ENCODE data around the gene GGNBP2.
A peak's percentile ranks its signal among the peaks of the same experiment; 100 is the strongest.
"Not testable (repeated sequence)": the region's sequence is repeated elsewhere in the genome, so short reads cannot be mapped to it uniquely, and the experiment has no call there.

The GGNBP2 gene

DNA sequence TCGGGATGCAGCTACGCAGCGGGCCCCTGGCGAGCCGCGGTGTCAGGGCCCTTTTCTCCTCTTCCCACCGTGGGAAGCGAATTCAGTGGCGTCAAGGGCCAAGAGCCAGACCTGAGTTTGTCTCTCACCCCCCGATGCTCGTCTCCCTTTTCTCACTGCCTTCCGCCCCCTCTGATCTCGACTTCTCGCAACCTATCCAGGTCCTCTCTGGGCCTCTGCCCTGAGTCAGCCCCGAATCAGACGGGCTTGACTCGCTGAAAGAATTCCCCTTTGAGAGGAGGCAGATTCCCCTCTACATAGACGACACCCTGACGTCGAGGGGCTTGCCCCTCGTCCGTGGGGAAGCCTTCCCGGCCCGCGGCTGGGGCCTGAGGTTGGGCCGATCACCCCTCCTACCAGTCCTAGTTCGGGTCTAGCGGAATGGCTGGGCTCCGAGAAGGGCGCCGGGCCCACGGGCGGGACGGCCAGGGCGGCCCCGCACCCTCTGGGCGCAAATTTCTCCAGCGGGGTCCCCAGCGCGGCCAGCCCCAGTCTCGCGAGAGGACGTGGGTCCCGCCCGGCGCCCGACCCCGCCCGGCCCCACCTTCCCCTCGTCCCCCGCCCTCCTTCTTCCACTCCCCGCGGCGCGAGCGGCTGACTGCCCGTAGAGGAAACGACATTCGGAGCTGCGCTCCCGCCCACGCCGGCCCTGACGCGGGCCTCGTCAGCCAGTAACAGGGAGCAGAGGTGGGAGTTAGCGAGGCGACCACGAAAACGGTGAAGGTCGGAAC is at the start of gene GGNBP2:
Gene GGNBP2 (plus strand): TSS at position 613 of the 770 bp plus-strand sequence. CDS start 806 bp downstream, outside the sequence.
- peak; percentile 96 for DNase-seq (ENCODE audit: low read depth)

DNA sequence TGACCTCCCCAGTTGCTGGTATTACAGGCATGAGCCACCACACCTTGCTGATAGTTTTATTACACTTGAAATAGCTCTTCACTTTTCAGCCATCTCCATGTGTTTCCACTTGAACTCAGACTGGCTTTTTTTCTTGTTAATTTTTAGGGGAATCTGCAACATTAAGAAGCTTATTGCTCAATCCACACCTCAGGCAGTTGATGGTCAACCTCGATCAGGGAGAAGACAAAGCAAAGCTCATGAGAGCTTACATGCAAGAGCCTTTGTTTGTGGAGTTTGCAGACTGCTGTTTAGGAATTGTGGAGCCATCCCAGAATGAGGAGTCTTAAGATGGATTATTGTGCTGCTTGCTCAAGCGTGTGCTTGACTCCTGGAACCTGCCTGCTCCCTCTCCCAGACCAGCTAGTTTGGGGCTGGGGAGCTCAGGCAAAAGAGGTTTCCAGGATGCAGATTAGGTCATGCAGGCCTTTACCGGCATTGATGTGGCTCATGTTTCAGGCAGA is 49.6 kb upstream of the GGNBP2 start:
- peak; percentile 33 for DNase-seq (ENCODE audit: low read depth)

GRCh38 chr17:36496018-36496789 is 48.5 kb upstream of the GGNBP2 start:
- DNase-seq (ENCODE audit: low read depth): peak; percentile 61

DNA sequence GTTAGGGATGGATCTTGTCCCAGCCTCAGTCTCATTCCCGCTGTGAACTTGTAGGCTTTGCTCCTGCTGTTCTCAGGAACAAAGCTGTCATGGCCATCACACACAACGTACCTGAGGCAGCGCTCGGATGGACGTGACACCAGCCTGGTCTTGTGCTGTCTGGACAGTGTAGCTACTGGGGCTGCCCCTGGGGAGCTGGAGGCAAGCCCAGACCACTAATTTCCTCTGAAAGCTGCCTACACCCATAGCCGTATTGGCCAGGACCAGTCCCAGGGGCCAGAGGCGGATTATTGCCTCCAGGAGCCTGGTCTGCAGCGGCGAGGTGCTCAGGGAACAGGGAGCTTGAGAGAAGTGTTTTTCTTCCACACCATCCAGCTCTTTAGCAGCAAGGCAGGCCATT is 46.6 kb upstream of the GGNBP2 start:
- no peak for DNase-seq (ENCODE audit: low read depth)

DNA sequence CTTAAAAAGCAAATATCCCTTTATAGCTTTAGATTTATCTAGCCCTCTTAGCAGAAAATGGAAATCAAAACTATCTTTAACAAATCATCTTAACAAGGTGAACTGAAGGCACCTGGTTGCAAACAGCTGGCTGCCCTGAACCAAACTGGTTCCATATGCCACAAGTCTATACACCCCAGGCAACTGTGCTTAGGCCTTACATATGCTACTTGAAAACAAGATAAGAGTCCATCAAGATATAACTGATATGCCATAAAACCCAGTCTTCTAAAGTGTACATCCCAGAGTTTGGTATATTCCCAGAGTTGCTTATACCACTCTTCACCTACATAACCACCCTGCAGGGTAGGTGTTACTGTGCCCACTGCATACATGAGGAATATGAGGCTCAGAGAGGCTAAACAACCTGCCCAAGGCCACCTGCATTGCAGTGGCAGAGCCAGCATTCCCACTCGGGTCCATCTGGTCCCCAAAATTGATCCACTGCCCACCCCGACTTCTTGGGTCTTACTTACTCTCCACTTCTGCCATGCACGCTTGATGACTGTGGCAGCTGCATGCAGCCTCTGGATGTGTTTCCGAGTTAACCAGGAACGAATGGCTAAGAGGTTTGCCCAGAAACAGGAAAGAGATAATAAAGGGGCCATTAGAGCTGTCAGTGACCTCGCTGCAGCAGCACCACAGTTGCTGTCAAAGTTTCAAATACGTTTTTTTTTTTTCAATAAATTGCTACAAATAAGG is 46.0 kb upstream of the GGNBP2 start:
- DNase-seq (ENCODE audit: low read depth): no peak

DNA sequence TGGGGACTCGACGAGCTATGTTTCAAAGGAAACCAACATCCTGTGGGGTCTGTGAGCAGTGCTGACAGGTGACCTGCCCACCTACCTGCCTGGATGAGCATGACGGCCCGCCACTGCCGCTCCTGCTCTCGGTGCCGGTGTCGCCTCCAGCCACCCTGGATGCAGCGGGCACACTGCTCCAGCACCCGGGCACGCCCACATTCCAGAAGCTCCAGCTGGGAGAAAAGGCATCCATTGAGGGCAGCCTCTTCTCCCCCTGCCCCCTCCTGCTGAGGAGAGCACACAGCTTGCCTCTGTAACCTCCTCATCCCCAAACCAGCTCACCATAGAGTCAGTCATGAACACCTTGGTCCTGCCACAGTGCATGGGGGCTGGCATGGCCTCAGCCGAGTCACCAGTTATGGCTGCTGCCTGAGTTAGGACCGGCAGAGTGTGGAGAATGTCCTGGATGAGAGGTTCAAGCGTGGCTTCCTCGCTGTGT is 43.9 kb upstream of the GGNBP2 start:
- no peak for DNase-seq (ENCODE audit: low read depth)

- no peak for DNase-seq (ENCODE audit: low read depth)
These were observed 43.4 kb upstream of the GGNBP2 start for GRCh38 chr17:36501351-36501750.

GRCh38 chr17:36501963-36502362 is 42.8 kb upstream of the GGNBP2 start:
- no peak for DNase-seq (ENCODE audit: low read depth)

GRCh38 chr17:36503456-36504155 is 41.1 kb upstream of the GGNBP2 start:
- DNase-seq (ENCODE audit: low read depth): no peak

- DNase-seq (ENCODE audit: low read depth): no peak
These were observed 40.6 kb upstream of the GGNBP2 start for GRCh38 chr17:36504156-36504545.

DNA sequence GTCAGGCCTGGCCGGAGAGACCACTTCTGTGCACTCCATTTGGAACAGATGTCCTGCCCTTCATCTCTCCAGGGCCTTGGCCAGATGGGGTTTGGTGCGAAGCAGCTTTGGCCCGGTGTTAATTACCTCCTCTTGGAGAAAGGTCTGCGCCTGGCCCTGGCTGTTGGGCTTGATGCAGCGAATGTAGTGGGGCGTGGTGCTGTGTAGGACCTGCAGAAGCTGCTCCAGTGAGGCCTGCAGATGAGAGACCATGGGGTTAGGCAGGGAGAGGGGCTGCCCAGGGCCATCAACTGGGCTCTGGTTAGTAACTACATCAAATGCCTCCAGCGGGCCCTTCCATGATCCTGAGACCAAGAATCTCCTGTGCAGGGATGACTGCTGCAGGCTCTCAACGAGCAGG is 39.5 kb upstream of the GGNBP2 start:
- DNase-seq (ENCODE audit: low read depth): no peak

DNA sequence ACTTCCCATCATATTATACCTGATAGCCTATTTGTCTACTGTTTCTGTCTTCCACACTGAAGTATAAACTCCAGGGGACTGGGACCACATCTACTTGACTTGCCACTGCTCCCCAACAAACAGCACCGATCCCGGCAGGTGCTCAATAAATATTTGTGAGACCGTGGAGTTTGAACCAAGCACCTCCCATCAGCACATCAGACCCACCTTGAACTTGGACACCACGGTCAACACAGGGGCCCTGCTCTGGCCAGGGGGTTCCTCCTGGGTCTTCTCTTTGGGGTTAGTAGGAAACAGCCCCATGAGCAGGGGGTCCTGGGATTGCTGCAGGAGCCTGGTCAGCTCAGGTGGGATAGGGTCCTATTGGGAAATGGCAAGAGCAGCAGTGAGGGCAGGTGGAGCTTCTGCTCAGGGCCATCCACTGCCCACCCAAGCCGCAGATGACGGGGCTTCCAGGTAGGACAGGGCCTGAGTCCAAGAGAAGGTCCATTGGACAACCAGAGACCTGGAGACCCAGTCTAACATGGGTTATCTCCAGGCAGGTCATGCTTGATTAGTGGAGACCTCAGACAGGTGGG is 38.4 kb upstream of the GGNBP2 start:
- no peak for DNase-seq (ENCODE audit: low read depth)

- no peak for DNase-seq (ENCODE audit: low read depth)
These were observed 37.9 kb upstream of the GGNBP2 start for GRCh38 chr17:36506831-36507230.

- DNase-seq (ENCODE audit: low read depth): no peak
These were observed 37.5 kb upstream of the GGNBP2 start for GRCh38 chr17:36507266-36507665.

DNA sequence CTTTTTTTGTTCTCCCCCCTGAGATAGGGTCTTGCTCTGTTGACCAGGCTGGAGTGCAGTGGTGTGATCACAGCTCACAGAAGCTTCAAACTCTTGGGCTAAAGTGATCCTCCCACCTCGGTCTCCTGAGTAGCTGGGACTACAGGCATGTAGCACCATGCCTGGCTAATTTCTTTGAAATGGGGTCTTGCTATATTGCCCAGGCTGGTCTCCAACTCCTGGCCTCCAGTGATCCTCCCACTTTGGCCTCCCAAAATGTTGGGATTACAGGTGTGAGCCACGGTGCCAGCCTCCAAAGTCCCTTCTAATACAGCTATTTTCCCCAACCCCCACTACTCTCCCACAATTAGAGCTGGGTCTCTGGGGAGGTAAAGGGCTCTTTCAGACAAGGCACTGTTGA is 36.3 kb upstream of the GGNBP2 start:
- not testable (repeated sequence) for DNase-seq (ENCODE audit: low read depth)

- no peak for DNase-seq (ENCODE audit: low read depth)
These were observed 35.3 kb upstream of the GGNBP2 start for GRCh38 chr17:36509272-36509985.

DNA sequence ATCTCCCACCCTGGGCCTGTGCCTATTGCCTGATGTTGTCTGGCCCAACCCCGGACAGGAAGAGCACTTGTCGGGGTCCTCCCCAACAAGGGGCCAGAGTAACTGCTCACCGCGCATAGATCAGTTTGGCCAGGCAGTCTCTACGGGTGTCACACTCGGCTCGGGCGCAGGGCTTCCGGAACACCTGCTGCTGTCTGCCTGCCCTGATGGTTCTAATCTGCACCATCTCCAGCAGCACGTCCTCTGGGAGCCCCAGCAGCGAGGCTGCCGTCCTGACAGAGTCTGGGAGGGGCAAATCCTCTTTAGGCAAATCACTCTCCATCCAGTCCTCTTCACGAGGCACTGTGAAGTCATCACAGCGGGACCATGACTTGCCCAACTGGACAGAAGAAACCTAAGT is 34.1 kb upstream of the GGNBP2 start:
- DNase-seq (ENCODE audit: low read depth): no peak

- DNase-seq (ENCODE audit: low read depth): no peak
These were observed 33.5 kb upstream of the GGNBP2 start for GRCh38 chr17:36511216-36511615.

DNA sequence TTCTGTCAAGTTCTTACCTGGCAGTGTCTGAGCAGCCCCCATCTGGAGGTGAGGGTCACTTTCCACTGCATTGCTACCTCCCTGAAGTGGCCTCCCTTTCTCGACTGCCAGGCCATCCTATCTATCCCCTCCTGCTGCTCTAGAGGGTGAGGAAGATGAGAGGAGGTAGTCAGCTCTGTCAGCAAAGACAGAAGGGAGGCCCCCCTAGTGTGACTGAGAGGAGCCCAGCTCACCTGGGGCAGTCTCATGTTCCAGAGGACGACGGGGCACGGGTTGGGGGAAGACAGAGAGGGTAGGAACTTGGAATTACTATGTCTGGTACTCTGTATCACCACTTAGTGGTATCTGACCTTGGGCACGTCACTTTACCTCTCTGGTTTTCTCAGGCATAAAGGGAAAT is 32.1 kb upstream of the GGNBP2 start:
- DNase-seq (ENCODE audit: low read depth): no peak

GRCh38 chr17:36514856-36515255 is 29.9 kb upstream of the GGNBP2 start:
- no peak for DNase-seq (ENCODE audit: low read depth)

DNA sequence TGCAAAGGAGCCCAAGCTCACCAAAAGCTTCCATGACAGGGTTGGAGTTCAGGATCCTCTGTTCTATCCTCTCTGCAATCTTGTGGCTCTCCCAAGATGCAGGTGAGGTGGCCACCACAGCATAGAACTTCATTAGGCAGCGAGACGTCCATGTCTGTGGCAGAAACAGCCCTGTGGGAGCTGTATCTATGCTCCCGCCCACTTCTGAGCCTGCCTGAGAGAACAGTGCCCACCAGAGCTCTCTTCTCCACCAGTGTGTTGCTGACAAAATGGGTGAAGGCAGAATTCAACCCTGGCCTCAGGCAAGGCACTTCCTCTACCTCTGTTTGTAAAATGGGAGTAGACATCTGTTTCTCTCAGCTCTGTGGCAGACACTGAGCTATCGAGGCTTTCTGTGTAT is 28.9 kb upstream of the GGNBP2 start:
- no peak for DNase-seq (ENCODE audit: low read depth)

All from iris pigment epithelial cell (primary cell).